RWPE1 (cell line): Measurements from ENCODE around the gene PRR12.
A peak's percentile ranks its signal among the peaks of the same experiment; 100 is the strongest.

Source experiments
- CTCF ChIA-PET: fragments of 350-600 bp; sonication (Branson Sonifier 250); formaldehyde crosslinking; extraction: SDS; loops from one replicate; lab custom pipeline; 2021; lab: Yijun Ruan, JAX
- POLR2A ChIA-PET: fragments of 400-600 bp; formaldehyde crosslinking; extraction: SDS; loops from one replicate; lab custom pipeline; 2020; ENCODE audit warnings: antibody characterized with exemption; ENCODE audit not compliant: low non-redundant PET; lab: Yijun Ruan, JAX
- DNase-seq: peaks from one replicate; pipeline ENCODE4 v3.0.0; 2012; ENCODE audit warnings: low spot score
- H3K27ac ChIP-seq: fragments of 450-650 bp; 2 replicates; pipeline ENCODE4 v1.5.1; 2017
- TF ChIP-seq, protein P1 (sequence below): fragments of 450-650 bp; conservative IDR thresholded peaks from 2 replicates; pipeline ENCODE4 v1.5.1; 2017; ENCODE audit warnings: low read depth, mild to moderate bottlenecking

Gene PRR12

DNA sequence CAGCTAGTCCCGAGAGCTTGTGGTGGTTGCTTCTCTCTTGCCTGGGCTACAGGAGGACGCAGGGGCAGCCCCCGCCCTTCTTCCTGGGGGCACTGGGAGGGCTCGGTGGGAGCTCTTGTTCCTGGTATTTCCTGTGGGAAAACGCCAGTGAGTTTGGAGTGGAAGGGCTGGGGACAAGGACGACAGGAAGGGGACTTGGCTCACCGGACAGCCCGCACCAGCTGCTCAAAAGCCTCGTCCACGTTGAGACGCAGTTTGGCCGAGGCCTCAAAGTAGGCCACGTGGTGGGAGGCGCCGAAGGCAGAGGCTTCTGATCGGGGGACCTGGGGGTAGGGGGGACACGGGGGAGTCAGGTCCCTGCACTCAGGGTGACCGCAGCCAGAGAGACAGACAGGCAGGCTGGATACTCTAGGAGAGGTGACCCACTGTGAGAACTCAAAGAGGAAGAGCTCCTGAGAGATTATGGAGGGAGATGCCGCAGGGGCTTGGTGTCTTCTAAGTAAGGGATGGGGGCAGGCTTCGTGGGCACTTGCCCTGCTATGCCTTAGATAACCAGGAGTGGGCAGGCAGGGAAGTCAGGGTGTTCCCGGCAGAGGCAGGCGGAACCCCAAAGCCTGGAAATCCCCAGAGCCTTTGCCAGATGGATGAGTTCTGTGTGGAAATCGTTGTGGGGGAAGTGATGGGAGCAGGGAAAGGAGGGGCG, 44.7 kb downstream of the PRR12 start:
- H3K27ac ChIP-seq: peak overlapping the region; percentile 100
- ChIA-PET CTCF (interaction anchor here (0.7 to 0.8 kb wide), 2 partner anchors 14 to 46 kb away, joined by 3 to 5 read pairs; no protein-coding TSS in a partner anchor), POLR2A (no interaction called here)
- DNase-seq: no peak
- TF ChIP-seq, protein P1, sequence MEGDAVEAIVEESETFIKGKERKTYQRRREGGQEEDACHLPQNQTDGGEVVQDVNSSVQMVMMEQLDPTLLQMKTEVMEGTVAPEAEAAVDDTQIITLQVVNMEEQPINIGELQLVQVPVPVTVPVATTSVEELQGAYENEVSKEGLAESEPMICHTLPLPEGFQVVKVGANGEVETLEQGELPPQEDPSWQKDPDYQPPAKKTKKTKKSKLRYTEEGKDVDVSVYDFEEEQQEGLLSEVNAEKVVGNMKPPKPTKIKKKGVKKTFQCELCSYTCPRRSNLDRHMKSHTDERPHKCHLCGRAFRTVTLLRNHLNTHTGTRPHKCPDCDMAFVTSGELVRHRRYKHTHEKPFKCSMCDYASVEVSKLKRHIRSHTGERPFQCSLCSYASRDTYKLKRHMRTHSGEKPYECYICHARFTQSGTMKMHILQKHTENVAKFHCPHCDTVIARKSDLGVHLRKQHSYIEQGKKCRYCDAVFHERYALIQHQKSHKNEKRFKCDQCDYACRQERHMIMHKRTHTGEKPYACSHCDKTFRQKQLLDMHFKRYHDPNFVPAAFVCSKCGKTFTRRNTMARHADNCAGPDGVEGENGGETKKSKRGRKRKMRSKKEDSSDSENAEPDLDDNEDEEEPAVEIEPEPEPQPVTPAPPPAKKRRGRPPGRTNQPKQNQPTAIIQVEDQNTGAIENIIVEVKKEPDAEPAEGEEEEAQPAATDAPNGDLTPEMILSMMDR: no peak

GRCh38 chr19:49636233-49636932, 45.4 kb downstream of the PRR12 start:
- ChIA-PET CTCF (interaction anchor here (0.7 kb wide), 1 partner anchor 14 kb away, joined by 3 read pairs; no protein-coding TSS in a partner anchor), POLR2A (interaction anchor here (0.5 kb wide), 1 partner anchor 1150 kb away, joined by 5 read pairs; no protein-coding TSS in a partner anchor)
- DNase-seq: no peak
- TF ChIP-seq, protein P1: no peak
- H3K27ac ChIP-seq: peak overlapping the region; percentile 100

GRCh38 chr19:49637821-49638738, 47.1 kb downstream of the PRR12 start:
- peak overlapping the region; percentile 100 for H3K27ac ChIP-seq
- peak; percentile 72 for DNase-seq
- POLR2A ChIA-PET: interaction anchor here (0.7 kb wide), 1 partner anchor 57 kb away, joined by 9 read pairs; no protein-coding TSS in a partner anchor
- CTCF ChIA-PET: interaction anchor here (0.6 kb wide), 1 partner anchor 35 kb away, joined by 3 read pairs; no protein-coding TSS in a partner anchor
- TF ChIP-seq, protein P1: no peak

DNA sequence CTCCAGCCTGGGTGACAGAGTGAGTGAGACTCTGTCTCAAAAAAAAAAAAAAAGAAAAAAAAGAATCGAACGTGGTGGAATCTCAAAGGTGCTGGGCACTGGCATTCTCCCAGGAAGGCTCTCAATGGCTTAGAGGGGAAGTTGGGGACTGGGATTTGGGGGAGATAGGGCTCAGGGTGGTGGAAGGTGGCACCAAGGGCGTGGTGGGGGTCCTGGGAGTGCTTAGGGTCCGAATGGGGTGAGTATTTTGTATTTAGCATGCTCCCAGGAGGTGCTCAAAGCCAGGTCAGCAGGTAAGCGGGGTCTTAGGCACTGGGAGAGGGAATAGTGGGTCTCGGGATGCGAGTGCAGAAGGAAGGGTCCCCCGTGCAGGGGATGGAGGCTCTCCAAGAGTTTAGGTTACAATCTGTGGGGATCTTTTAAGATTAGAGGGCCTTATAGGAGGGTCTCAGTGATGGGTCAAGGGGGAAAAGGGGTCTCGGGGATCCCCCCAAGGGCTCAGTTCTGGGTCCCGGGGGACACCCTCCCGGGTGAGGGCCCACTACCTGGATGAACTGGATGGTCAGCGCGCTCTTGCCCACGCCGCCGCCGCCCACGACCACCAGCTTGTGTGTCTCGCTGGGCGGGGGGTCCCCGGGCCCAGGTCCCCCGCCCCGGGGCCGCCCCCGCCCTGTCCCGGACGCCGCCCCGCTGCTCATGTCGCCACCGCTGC, 48.6 kb downstream of the PRR12 start:
- DNase-seq: no peak
- POLR2A ChIA-PET: interaction anchor here (0.5 to 1.1 kb wide), 3 partner anchors 37 to 48 kb away, joined by 3 to 6 read pairs (median 5); partner anchors contain the start of gene PRR12
- CTCF ChIA-PET: no interaction called here
- H3K27ac ChIP-seq: peak overlapping the region; percentile 100
- TF ChIP-seq, protein P1: no peak

DNA sequence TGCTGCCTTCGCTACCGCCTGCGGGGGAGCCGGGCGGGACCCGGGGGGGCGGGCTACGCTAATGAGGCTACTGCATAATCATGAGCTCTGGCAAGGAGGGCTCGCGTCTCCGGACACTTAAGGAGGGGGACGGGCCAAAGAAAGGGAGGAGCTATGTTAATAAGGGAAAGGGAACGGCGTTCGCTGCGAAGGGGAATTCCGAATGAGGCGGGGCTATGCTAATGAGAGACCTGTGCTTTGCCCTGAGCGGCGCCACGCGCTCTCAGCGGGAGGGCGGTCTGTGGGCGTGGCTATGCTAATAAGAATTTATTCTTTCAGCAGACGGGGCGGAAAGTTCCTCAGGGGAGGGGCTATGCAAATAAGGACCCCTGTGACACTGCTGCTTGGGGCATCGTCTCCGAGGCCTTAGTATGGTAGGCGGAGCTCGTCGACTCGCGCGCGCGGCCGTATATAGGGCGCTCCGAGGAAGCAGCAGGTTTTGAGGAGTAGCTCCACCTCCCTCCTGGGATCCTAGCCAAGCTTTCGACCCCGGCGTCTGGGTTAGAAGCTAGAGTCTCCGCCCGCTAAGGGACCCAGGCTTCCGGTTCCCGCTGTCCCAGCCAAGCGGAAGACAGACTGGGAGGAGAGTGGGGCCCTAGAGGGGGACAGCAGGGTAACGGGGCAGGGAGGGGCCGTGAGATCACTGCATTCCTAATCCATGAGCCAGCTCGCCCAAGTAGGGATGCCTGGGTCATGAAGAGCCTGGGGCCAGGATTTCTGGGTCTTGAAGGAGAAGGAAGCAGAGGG, 49.3 kb downstream of the PRR12 start, which contains the start of gene RRAS:
TSS of gene RRAS (minus strand) at position 31 of the 786 bp plus-strand sequence. CDS start 45 bp downstream, outside the sequence.
- ChIA-PET POLR2A (interaction anchor here (0.5 to 1.1 kb wide), 5 partner anchors 24 to 146 kb away, joined by 3 to 6 read pairs (median 5); partner anchors contain the start of gene PRR12), CTCF (interaction anchor here (0.7 kb wide), 1 partner anchor 36 kb away, joined by 3 read pairs; no protein-coding TSS in a partner anchor)
- peak within 1 kb of the TSS; percentile 100 for H3K27ac ChIP-seq
- DNase-seq: peak; percentile 97
- TF ChIP-seq, protein P1: no peak
